HL-60 (cell line): ENCODE measurements around the gene DCAF15.

Source experiments
- CTCF ChIP-seq: IDR thresholded peaks from one replicate; pipeline ENCODE4 v1.5.1; 2011; ENCODE audit warnings: low read length, control low read depth, inconsistent platforms; ENCODE audit not compliant: insufficient read depth
- GABPA ChIP-seq: IDR thresholded peaks from 2 replicates; pipeline ENCODE4 v1.6.1; 2012; ENCODE audit warnings: low read depth
- REST ChIP-seq: IDR thresholded peaks from 2 replicates; pipeline ENCODE4 v1.6.1; 2012; ENCODE audit warnings: low read depth; ENCODE audit not compliant: insufficient replicate concordance

- TF ChIP-seq CTCF (no peak), REST (no peak), GABPA (no peak)
Measured at GRCh38 chr19:13931391-13932148, 20.7 kb upstream of the DCAF15 start.
